DOHH2 (cell line): ENCODE results near the gene POLN.

Source experiments
- EZH2phosphoT487 ChIP-seq: fragments of 200-600 bp; sonication (generic); IDR thresholded peaks from 2 replicates; pipeline ENCODE4 v1.6.1; 2017; ENCODE audit warnings: borderline replicate concordance, mild to moderate bottlenecking, antibody characterized with exemption, low read length, moderate library complexity, mixed read lengths
- TF ChIP-seq, protein P1 (sequence below): fragments of 200-600 bp; sonication (generic); IDR thresholded peaks from one replicate; pipeline ENCODE4 v1.5.1; 2014; ENCODE audit warnings: antibody characterized with exemption, mild to moderate bottlenecking, low read depth, low read length; ENCODE audit not compliant: poor library complexity, severe bottlenecking

DNA sequence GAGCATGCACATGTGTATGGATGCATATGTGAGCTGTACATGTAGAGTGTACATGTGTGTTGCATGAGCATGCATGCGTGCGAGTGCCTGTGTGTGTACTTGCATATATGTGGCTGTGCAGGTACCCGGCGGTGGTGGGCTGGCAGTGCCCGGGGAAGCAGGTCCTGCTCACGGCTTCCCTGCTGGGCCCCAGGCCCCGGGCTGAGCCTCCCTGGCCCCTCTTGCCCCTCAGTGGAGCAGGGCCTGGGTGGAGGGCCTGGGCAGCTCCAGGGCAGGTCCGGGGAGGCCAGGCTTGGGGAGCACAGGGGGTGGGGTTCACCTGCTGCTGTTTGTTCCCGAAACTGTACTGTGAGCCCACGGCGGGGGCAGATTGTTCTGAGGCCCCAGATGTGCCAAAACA, 173.4 kb downstream of the POLN start:
- TF ChIP-seq, protein P1, sequence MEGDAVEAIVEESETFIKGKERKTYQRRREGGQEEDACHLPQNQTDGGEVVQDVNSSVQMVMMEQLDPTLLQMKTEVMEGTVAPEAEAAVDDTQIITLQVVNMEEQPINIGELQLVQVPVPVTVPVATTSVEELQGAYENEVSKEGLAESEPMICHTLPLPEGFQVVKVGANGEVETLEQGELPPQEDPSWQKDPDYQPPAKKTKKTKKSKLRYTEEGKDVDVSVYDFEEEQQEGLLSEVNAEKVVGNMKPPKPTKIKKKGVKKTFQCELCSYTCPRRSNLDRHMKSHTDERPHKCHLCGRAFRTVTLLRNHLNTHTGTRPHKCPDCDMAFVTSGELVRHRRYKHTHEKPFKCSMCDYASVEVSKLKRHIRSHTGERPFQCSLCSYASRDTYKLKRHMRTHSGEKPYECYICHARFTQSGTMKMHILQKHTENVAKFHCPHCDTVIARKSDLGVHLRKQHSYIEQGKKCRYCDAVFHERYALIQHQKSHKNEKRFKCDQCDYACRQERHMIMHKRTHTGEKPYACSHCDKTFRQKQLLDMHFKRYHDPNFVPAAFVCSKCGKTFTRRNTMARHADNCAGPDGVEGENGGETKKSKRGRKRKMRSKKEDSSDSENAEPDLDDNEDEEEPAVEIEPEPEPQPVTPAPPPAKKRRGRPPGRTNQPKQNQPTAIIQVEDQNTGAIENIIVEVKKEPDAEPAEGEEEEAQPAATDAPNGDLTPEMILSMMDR = no peak
- TF ChIP-seq EZH2phosphoT487 = no peak
